Body of pancreas (tissue), 4 donors: ENCODE measurements around the gene TERC.

Experiments
- CTCF ChIP-seq, 7 experiments: fragments of 450-650 bp in 4 of 7; fragments of 200-600 bp in 3 of 7; sonication (generic) in 3 of 7; IDR thresholded peaks; one replicate each; pipeline ENCODE4 v1.5.1; 2016 to 2019; ENCODE audit warnings: antibody characterized with exemption in 7 of 7
- POLR2A ChIP-seq, 3 donors: fragments of 450-650 bp; IDR thresholded peaks; one replicate each; pipeline ENCODE4 v1.6.1; 2016; ENCODE audit warnings: antibody characterized with exemption in 3 of 3, mild to moderate bottlenecking in 2 of 3

- TF ChIP-seq CTCF (IDR thresholded peaks at IDR 0.05) (no peak), POLR2A (IDR thresholded peaks at IDR 0.05) (no peak)
Observed at GRCh38 chr3:169759256-169759655, 5.6 kb downstream of the TERC start.
